Measurements from ENCODE around the gene SMCO4.
"Not testable (repeated sequence)": the region's sequence is repeated elsewhere in the genome, so short reads cannot be mapped to it uniquely, and the experiment has no call there.

Gene SMCO4

DNA sequence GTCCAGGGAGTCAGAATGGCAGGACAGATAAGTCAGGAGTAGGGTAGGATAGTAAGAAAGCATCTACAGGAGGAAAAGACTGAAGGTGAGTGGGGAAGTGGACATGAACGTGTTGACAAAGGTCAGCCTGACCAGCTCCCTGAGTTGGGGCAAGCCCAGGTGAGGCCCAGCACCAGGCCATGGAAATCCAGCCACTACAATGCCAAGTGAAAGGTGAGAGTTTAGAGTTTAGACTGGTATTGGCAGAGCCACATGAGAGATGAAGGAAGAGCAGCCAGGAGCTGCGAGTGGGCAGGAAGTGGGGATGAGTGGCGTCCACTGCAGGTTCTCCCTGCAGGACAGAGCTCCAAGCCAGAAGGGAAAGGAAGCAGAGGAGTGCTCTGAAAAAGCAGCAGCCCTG is 16.5 kb upstream of the SMCO4 start:
- no peak for DNase-seq

- DNase-seq, result no peak
Measured at GRCh38 chr11:93552874-93553273, 9.7 kb upstream of the SMCO4 start.

DNA sequence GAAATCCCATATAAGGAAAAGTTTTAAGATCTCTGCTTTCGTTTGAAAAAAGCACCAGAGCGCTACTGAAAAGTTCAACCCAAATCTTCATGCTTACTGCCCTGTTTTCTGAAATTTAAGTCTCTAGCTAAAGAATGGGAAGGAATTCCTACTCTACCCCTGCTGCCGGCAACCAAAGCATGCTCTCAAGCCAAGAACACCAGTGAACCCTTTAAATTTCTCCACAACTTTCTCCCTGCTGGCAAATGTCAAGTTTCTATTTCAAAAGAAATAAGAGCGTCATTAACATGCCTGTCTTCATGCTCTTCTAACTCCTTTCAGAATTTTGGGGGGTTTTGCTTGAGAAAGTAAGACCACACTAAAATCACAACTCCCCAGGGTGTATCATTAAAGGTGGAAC is 6.8 kb upstream of the SMCO4 start:
- DNase-seq, result no peak

GRCh38 chr11:93548679-93549319 is 5.6 kb upstream of the SMCO4 start:
- no peak for DNase-seq

DNA sequence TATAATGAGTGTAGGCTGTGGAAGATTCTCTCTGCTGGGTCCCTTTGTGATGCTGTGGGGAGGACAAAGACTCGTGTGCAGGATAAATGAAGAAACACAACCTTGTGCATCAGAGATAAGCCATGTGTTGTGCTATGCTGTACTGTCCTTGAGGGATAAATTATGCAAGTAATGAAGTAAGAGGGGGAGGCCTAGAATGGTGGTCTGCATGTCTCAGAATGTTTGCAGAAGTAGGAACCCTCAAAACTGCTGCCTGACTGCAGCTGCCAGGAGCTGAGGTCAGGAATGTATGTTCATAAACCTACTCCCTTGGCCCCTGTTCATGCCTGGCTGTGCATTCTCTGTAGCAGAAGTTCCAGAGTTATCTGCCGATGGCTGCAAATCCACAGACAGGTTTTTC is 4.6 kb upstream of the SMCO4 start:
- no peak for DNase-seq

DNA sequence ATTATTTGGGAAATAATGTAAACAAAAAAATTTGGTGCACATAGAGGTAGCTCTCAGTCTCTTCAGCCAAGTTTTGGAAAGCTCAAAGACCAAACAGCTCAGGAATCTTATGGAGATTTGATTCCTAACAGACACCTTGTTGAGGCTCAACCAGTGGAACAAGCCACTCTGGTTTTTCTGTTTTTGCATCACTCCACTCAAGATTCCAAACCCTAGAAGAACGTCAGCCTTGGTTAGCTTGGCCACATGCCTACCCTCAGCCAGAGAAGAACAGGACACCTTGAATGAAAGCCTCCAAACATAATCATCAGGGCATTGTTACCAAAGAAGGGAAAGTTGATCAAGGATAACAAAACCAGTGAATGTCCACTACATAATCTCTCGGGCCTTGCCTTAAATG is 3.8 kb upstream of the SMCO4 start:
- DNase-seq, result no peak

- no peak for DNase-seq
Measured at GRCh38 chr11:93545566-93545965, 2.4 kb upstream of the SMCO4 start.

GRCh38 chr11:93542811-93543229 is 371 bp downstream of the SMCO4 start:
- DNase-seq, result no peak

DNA sequence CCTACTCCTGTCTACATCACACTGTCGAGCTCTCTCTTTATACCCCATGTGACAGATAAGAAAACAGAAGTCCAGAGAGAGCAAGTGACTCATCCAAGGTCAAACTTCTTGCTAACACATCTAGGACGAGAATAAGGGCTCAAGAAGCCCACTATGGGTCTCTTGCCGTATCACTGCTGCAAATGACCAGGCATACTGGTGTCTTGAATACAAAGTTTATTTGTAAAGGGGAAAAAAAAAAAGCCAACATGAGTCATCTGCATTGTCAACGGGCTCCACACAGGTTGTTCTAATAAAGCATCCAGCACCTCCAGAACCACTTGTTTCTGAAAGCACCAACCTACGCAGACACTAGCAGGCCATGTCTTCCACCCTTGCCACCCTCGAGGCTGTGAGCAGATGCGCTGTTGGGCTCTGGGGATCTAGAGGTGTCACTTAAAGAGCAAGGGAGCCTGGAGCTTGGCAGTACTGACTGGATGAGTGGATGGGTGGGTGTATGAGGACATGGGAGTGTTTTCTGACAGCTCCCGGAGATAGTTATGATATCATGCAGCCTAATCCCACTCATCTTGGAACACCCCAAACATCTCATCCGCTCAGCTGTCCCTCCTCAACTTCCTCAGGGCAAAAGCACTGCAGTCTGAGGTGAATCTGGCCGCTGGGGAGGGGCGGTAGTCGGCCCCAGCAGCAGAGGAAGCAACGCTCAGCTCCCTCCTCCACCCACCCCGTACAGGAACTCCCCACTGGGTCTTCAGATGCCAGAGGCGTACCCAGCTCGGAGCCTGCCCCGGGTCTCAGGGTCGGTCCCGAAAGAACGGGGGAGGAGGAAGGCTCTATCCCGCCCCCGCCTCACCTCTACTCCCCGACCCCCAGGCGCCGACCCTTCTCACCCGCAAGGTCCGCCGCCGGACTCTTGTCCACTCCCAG is 1.0 kb downstream of the SMCO4 start:
- DNase-seq, result peak; percentile 62

- DNase-seq, result no peak
Measured at GRCh38 chr11:93540896-93541553, 2.2 kb downstream of the SMCO4 start.

DNA sequence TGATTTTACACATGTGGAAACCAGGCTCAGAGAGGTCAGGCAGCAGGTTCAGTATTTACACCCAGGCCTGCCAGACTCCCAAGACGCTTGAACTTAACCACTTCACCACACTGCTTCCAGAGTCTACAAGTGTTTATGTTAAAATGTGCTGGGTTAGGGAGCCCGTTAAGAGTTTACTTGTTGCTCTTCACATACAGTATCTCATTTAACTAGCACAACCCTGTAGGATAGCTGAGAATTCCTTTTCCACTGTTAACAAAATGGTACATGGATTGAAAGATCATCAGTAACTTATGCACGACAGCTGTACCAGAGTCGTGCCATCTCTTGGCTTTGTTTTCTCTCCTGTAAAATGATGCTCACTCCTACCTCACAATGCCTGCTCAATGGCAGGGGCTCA is 2.9 kb downstream of the SMCO4 start:
- DNase-seq, result no peak

DNA sequence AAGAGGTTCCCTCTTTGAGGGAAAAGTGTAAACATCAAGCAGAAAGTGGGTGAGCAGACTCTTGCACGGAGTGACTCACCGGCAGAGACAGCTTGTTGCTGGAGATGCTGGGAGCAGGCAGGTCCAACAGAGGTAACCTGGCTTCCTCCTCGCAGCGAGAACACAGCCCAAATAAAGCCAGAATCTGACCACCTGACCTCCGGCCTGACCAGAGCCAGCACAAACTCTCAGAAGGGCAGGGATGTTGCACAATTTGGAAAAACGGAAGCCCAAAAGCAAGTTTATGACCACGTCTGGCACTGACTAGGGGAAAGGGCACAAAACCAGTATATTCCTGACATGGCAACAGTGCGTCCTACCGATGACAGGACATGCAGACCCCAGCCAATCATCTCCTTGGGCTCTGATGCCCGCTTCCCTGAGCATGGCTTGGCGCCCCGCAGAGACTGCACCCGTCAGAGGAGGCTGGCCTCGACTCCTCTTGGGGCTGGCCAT is 5.4 kb downstream of the SMCO4 start:
- DNase-seq, result no peak

GRCh38 chr11:93537049-93537448 is 6.1 kb downstream of the SMCO4 start:
- DNase-seq, result no peak

GRCh38 chr11:93536101-93536861 is 6.9 kb downstream of the SMCO4 start:
- no peak for DNase-seq

GRCh38 chr11:93535578-93535977 is 7.6 kb downstream of the SMCO4 start:
- not testable (repeated sequence) for DNase-seq

GRCh38 chr11:93532806-93533205 is 10.4 kb downstream of the SMCO4 start:
- DNase-seq, result no peak

DNA sequence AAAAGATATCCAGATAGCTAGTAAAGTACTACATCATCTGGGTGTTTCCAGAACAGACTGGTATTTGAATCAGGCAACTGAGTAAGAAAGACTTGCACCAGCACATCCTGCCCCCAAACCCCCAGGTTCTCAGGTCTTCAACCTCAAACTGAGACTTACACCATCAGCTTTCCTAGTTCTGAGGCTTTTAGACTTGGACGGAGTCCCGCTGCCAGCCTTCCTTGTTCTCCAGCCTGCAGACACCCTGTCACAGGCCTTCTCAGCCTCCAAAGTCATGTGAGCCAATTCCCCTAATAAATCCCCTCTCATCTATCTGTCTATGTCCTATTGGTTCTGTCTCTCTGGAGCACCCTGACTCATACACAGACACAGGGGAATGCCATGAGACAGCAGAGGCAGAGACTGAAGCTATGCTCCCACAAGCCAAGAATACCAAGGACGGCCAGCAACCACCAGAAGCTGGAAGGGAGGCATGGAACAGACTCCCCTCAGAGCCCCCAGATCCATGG is 10.9 kb downstream of the SMCO4 start:
- no peak for DNase-seq

DNA sequence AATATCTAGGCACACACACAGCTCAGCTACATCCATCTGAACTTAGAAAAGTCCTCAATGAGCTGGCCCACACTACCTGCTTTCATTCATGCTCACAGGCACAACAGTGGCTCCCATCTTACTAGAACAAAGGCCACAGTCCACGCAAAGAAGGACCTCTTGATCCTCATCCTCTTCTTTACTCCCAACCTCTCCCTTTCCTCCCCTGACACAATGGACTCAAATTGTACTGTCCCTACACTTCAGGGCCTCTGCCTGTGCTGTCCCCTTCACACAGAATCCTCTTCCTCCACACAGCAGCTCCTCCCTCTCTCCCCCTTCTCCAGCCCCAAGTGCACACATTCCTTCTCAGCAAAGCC is 12.7 kb downstream of the SMCO4 start:
- no peak for DNase-seq

GRCh38 chr11:93529707-93530467 is 13.3 kb downstream of the SMCO4 start:
- DNase-seq, result no peak

- no peak for DNase-seq
Measured at GRCh38 chr11:93528757-93529645, 14.2 kb downstream of the SMCO4 start.

DNA sequence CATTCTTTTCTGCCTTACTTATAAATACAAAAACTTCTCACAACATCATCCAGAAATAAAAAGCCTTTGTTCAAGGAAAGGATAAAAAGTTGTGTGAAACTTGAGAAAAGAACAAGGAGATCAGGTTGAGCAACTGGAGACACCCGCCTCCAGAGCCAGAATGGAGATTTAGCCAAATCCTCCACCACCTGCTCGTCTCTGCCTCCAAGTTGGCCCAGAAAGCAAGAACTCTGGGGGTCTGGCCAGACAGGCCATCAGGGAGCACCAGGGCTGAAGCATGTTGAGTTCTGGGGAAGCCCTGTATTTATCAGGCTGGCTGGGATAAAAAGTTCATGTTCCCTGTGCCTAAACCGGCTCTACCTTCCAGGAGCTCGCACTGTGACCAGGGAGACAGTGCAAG is 14.9 kb downstream of the SMCO4 start:
- no peak for DNase-seq
